Activated naive CD8-positive, alpha-beta T cell treated with anti-CD3 and anti-CD28 coated beads, Interleukin-2, amount 50 U/mL, for 24 hours (primary cell): ENCODE measurements around the gene HID1.
"Not testable (repeated sequence)": the region's sequence is repeated elsewhere in the genome, so short reads cannot be mapped to it uniquely, and the experiment has no call there.

Experiments used
- ATAC-seq: fragments of 150-1000 bp; cut with Tn5 transposase; one replicate; pipeline ENCODE4 v1.10.0; 2021
- DNase-seq: peaks from one replicate; pipeline ENCODE4 v3.0.0; 2021
- H3K27ac Mint-ChIP-seq: one replicate; pipeline ENCODE4 v1.8.0; 2021; ENCODE audit warnings: mild to moderate bottlenecking, mixed read lengths
- H3K27me3 Mint-ChIP-seq: one replicate; pipeline ENCODE4 v1.8.0; 2021; ENCODE audit warnings: mixed read lengths
- H3K36me3 Mint-ChIP-seq: one replicate; pipeline ENCODE4 v1.8.0; 2021; ENCODE audit warnings: low read depth, mixed read lengths
- H3K4me1 Mint-ChIP-seq: one replicate; pipeline ENCODE4 v1.8.0; 2021; ENCODE audit warnings: mixed read lengths
- H3K4me3 Mint-ChIP-seq: one replicate; pipeline ENCODE4 v1.8.0; 2021; ENCODE audit warnings: mild to moderate bottlenecking, moderate library complexity, mixed read lengths
- H3K9me3 Mint-ChIP-seq: one replicate; pipeline ENCODE4 v1.8.0; 2021; ENCODE audit warnings: mixed read lengths

Gene HID1

DNA sequence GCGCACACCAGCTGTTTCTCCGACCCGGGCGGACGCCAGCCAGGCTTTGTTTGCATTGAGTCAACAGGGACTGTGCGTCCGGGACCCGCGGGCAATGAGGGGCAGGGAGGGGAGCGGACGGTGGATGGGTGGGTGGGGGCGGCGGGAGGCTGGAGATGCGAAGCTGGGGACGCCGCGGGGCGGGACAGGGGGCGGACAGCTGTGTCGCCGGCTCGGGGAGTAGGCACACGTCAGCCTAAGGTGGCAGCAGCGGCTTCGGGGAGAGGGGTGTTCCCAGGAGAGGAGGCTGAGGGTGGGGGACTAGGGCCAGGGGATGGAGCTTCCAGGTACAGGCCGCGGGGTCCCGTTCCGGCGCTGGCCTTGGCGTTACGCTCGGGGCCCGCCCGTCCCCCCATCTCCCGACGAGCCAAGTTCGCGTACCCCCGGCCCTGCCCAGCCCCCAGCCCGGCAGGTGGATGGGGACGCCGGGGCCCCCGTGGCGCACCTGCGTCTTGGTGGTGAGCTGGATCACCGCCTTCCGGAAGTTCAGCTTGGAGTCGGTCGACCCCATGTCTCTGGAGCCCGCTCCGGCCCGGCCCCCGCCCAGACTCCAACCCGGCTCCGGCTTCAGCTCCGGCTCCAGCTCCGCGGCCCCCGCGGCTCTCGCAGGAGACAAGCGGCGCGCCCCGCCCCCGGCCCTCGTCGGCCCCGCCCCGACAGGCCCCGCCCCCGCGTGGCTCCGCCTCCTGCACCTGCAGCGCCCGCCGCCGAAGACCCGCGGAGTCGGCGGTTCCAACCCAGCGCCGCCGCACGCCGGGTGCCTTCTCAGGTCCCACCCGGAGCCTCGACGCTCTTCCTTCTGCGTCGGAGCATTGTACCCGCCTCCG, at the start of gene HID1:
Gene HID1 (minus strand): TSS at position 653 of the 866 bp plus-strand sequence. CDS start 103 bp downstream, at position 550.
- H3K27me3 Mint-ChIP-seq, result peaks cover 18% of the 10 kb centered on the region
- H3K4me3 Mint-ChIP-seq, result peak within 1 kb of the TSS; percentile 75
- no peaks in the 10 kb centered on the region for H3K9me3 Mint-ChIP-seq
- DNase-seq (peak; percentile 79), ATAC-seq (peak; percentile 78)
- H3K4me1 Mint-ChIP-seq, result peaks cover 5% of the 10 kb centered on the region
- no peaks in the 10 kb centered on the region for H3K36me3 Mint-ChIP-seq
- H3K27ac Mint-ChIP-seq, result no peak within 1 kb of the TSS

GRCh38 chr17:75020331-75021110, 48.0 kb upstream of the HID1 start:
- Mint-ChIP-seq H3K4me1 (peaks cover 10% of the 10 kb centered on the region), H3K27me3 (no peaks in the 10 kb centered on the region), H3K36me3 (peaks cover 46% of the 10 kb centered on the region), H3K9me3 (no peaks in the 10 kb centered on the region), H3K27ac (no peak overlapping the region), H3K4me3 (no peak overlapping the region)
- DNase-seq (no peak), ATAC-seq (no peak)

GRCh38 chr17:75019710-75020109, 47.2 kb upstream of the HID1 start:
- no peaks in the 10 kb centered on the region for H3K27me3 Mint-ChIP-seq
- DNase-seq, result no peak
- peaks cover 41% of the 10 kb centered on the region for H3K36me3 Mint-ChIP-seq
- H3K9me3 Mint-ChIP-seq, result no peaks in the 10 kb centered on the region
- H3K27ac Mint-ChIP-seq, result no peak overlapping the region
- no peak overlapping the region for H3K4me3 Mint-ChIP-seq
- ATAC-seq, result no peak
- H3K4me1 Mint-ChIP-seq, result peaks cover 7% of the 10 kb centered on the region

DNA sequence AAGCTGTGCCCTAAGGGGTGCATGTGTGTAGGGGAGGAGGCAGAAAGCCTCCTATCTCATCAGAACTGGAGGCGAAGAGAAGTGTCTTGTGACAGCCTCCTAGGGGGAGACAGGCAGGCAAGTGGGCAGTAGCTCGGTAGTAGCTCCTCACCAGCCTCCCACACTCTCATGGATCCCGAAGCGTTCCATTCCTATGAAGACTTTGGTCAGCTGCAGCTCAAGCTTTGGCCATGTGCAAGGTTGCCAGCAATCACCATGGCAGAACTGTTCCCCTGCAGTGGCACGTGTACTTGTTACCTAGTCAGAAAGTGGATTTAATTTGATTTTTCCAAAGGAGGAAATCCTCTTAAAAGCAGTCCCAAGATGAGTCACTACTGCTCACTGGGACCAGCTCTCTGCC, 46.6 kb upstream of the HID1 start:
- Mint-ChIP-seq H3K27me3 (no peaks in the 10 kb centered on the region), H3K4me1 (peaks cover 8% of the 10 kb centered on the region), H3K36me3 (peaks cover 39% of the 10 kb centered on the region), H3K9me3 (no peaks in the 10 kb centered on the region), H3K27ac (no peak overlapping the region), H3K4me3 (no peak overlapping the region)
- ATAC-seq (no peak), DNase-seq (no peak)

DNA sequence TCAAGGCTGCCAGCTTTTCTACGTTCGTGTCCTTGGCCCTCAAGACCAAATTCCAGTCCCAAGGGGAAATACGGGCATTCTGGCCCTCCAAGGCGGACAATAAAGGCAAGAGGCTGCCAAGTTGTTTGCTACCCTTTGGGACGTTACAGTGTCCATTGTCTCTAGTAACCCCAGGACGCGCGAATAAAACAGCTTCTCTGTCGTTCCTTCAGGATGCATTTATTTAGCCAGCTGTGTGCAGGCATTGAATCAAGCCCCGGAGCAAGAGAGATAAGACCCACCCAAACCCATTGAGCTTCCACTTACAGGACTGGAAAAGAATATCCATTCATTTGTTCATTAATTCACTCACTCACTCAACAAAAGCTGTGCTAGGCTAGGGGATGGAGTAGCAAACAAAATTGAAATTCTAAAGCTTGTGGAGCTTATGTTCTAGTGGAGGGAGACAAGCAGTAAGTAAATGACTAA, 40.6 kb upstream of the HID1 start:
- Mint-ChIP-seq H3K36me3 (peaks cover 9% of the 10 kb centered on the region), H3K4me1 (peaks cover 35% of the 10 kb centered on the region)
- ATAC-seq, result no peak

DNA sequence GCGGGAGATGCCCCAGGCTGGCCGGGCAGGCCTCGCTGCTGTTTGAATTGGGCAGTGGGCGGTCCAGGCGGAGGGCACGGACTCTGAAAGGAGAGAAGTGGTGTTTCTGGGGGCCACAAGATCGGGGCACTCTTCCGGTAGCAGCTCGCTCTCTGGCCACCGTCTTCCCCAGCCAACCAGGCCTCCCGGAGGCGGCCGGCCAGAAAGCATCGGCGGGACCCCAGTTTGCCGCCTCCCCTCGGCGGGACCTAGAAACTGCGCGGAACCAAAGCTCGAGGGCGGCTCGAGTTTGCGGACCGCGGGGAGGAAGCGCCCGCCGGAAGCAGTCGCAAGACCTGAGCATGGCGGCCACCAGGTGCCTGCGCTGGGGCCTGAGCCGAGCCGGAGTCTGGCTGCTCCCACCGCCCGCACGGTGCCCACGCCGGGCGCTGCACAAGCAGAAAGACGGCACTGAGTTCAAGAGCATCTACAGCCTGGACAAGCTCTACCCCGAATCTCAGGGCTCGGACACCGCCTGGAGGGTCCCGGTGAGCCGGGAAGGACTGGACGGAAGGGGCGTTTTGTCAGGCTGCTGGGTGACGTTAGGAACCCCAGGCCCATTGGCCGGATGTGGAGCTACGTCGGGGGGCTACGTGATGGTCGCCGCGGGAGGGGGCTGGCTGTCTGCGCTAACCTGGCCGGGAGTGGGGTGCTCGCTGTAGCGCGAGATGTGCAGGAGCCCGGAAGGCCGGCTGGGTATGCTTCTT, 40.0 kb upstream of the HID1 start, which contains the start of gene MRPL58:
Gene MRPL58 (plus strand): TSS at position 325 of the 746 bp plus-strand sequence. CDS start 17 bp downstream, at position 342.
- peaks cover 35% of the 10 kb centered on the region for H3K4me1 Mint-ChIP-seq
- peaks cover 9% of the 10 kb centered on the region for H3K36me3 Mint-ChIP-seq
- peak within 1 kb of the TSS; percentile 86 for H3K4me3 Mint-ChIP-seq
- H3K27me3 Mint-ChIP-seq, result no peaks in the 10 kb centered on the region
- ATAC-seq (peak; percentile 92), DNase-seq (peak; percentile 87)
- peak within 1 kb of the TSS; percentile 88 for H3K27ac Mint-ChIP-seq
- H3K9me3 Mint-ChIP-seq, result no peaks in the 10 kb centered on the region

More for the DNA sequence above, 40.6 kb upstream of the HID1 start:
- Mint-ChIP-seq H3K27ac (peak overlapping the region; percentile 88), H3K4me3 (peak overlapping the region; percentile 86), H3K27me3 (no peaks in the 10 kb centered on the region), H3K9me3 (no peaks in the 10 kb centered on the region)
- no peak for DNase-seq

GRCh38 chr17:75012096-75012345, 39.5 kb upstream of the HID1 start:
- peaks cover 9% of the 10 kb centered on the region for H3K36me3 Mint-ChIP-seq

DNA sequence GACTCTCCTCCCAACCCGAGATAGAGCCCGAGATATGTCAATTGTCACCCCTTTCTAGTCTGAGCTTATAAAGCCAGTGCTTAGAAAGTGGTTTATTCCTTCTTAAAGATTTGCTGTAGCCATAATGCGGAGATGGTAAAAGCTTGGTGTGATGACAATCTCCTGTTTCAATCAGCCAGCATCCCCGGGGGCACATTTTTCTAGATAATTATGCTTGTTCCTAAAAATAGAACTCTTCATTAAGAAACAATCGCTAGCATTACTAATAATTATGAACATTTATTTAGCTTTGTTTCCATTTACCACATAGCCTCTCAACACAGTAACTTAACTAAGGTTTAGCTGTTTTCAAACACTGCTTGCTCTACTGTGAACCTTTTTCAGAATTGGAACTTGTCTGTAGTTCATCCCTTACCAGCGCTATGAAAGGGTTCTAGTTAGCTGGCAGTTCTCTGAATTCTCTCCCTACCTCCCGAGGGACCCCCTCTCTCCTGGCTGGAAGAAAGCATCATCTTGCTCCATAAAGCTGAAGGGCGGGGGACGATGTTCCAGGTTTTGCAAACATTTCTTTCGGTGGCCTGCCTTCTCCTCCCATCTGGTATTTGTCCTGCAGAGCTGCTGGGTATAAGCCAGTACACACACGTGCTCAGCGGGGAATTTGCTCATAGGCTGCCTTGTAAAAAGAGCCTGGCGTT, 39.0 kb upstream of the HID1 start:
- Mint-ChIP-seq H3K36me3 (peaks cover 5% of the 10 kb centered on the region), H3K4me1 (peaks cover 35% of the 10 kb centered on the region), H3K27ac (peak overlapping the region; percentile 88), H3K4me3 (peak overlapping the region; percentile 86), H3K9me3 (no peaks in the 10 kb centered on the region), H3K27me3 (no peaks in the 10 kb centered on the region)
- no peak for ATAC-seq
- no peak for DNase-seq

More at GRCh38 chr17:75012096-75012345, 39.5 kb upstream of the HID1 start:
- ATAC-seq, result no peak
- Mint-ChIP-seq H3K27ac (peak overlapping the region; percentile 88), H3K27me3 (no peaks in the 10 kb centered on the region), H3K4me3 (peak overlapping the region; percentile 86), H3K9me3 (no peaks in the 10 kb centered on the region), H3K4me1 (peaks cover 35% of the 10 kb centered on the region)
- DNase-seq, result no peak

DNA sequence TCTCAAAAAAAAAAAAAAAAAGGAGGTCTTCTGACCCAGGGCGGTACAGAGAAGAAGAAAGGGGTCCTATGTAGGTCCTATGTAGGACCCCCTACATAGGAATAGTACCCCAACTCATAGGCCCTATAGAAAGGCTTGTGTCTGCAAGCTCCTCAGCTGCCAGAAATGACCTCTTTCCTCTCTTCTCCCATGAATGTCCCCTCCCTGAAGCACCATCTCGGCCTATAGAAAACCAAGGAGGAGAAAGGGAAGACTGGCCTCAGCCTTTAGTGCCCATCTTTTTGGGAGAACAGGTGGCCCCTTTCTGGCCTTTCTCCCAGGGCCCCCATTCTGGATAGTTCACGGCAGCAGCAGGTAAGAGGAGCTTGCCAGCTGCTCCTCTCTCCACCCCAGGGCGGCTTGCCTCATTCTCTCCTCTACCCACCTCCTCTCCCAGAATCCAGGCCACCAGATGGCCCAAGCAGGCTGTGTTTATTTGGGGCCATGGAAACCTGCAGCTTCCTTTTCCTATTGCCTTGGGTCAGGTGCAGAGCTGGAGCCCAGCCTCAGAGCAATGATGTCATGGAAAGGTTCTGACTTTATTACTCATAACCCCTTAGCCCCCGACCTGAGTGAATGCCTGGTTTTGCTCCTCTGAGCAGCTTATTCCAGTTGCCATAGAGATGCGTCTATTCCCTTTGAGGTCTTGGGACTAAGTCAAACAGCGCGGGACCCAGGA, 38.3 kb upstream of the HID1 start:
- peak overlapping the region; percentile 32 for H3K4me3 Mint-ChIP-seq
- H3K9me3 Mint-ChIP-seq, result no peaks in the 10 kb centered on the region
- no peak for DNase-seq
- H3K27ac Mint-ChIP-seq, result peak overlapping the region; percentile 59
- peaks cover 4% of the 10 kb centered on the region for H3K36me3 Mint-ChIP-seq
- H3K4me1 Mint-ChIP-seq, result peaks cover 35% of the 10 kb centered on the region
- H3K27me3 Mint-ChIP-seq, result no peaks in the 10 kb centered on the region
- ATAC-seq, result peak; percentile 42

- Mint-ChIP-seq H3K4me3 (no peak overlapping the region), H3K27me3 (no peaks in the 10 kb centered on the region), H3K4me1 (peaks cover 27% of the 10 kb centered on the region)
Measured at GRCh38 chr17:75009139-75009724, 36.7 kb upstream of the HID1 start.

DNA sequence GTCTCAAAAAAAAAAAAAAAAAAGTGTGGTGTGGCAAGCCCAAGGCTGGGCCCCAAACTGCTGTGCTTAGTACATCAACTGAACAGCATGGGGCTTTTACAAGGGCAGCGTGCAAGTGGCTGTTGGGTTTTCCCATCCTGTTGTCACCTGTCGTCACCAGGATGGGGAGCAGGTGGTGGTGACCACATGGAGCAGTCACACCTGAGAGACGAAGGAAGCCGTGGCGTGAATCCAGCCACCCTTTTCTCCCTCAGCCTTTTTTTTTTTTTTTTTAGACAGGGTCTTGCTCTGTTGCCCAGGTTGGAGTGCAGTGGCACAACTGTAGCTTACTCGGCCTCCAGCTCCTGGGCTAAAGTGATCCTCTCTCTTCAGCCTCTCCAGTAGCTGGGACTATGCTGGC, 35.8 kb upstream of the HID1 start:
- H3K9me3 Mint-ChIP-seq, result no peaks in the 10 kb centered on the region
- ATAC-seq, result no peak
- H3K27ac Mint-ChIP-seq, result no peak overlapping the region
- H3K36me3 Mint-ChIP-seq, result no peaks in the 10 kb centered on the region
- H3K4me1 Mint-ChIP-seq, result peaks cover 21% of the 10 kb centered on the region
- no peaks in the 10 kb centered on the region for H3K27me3 Mint-ChIP-seq
- no peak for DNase-seq
- H3K4me3 Mint-ChIP-seq, result no peak overlapping the region

More at GRCh38 chr17:75009139-75009724, 36.7 kb upstream of the HID1 start:
- ATAC-seq (no peak), DNase-seq (no peak)
- H3K27ac Mint-ChIP-seq, result no peak overlapping the region
- peaks cover 2% of the 10 kb centered on the region for H3K36me3 Mint-ChIP-seq
- no peaks in the 10 kb centered on the region for H3K9me3 Mint-ChIP-seq

GRCh38 chr17:75006653-75007052, 34.1 kb upstream of the HID1 start:
- DNase-seq, result no peak
- no peaks in the 10 kb centered on the region for H3K27me3 Mint-ChIP-seq
- peaks cover 17% of the 10 kb centered on the region for H3K4me1 Mint-ChIP-seq
- ATAC-seq, result no peak
- no peak overlapping the region for H3K4me3 Mint-ChIP-seq
- H3K27ac Mint-ChIP-seq, result no peak overlapping the region
- H3K9me3 Mint-ChIP-seq, result no peaks in the 10 kb centered on the region
- no peaks in the 10 kb centered on the region for H3K36me3 Mint-ChIP-seq

- not testable (repeated sequence) for H3K27ac Mint-ChIP-seq, H3K27me3 Mint-ChIP-seq, H3K36me3 Mint-ChIP-seq, H3K9me3 Mint-ChIP-seq, ATAC-seq, DNase-seq, H3K4me3 Mint-ChIP-seq
- H3K4me1 Mint-ChIP-seq, result peaks cover 11% of the 10 kb centered on the region
Measured at GRCh38 chr17:75006084-75006483, 33.5 kb upstream of the HID1 start.
